ENCODE measurements around the gene FHAD1. TPM values are rescaled to one million over a fixed set of nuclear protein-coding genes. Genes with fewer than 3 reads are reported as not detected.

Gene FHAD1
- total and polyA plus RNA-seq, 2 donors (not counting 3 experiments of a cell fraction or from before 2014, with no cell fraction given): 0.04 to 0.69 TPM

DNA sequence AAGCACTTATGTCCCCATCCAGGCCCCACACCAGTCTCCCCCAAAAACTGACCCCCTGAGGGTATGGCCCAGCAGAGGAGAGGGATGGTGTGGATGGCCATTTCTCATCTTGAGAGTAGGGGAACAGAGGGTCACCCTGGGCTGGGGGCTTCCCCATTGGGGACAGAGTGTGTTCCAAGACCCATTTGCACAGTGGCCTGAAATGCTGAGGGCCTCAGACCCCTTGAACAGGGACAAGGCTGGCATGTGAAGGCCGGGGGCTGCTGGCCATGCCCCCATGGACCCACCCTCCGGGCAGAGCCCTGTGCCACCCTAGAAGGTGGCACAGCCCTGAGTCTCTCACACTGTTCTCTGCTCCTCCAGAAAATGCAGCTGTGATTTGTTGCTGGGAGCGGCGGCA, 199.2 kb downstream of the FHAD1 start:
- no peaks in the 10 kb centered on the region for H3K9me3 ChIP-seq (replicated peaks; ENCODE audit: control insufficient read depth, insufficient read depth, low read length)
- FAIRE-seq (no peak), DNase-seq (ENCODE audit: low read depth, low spot score) (no peak)
- H3K27me3 ChIP-seq (ENCODE audit: control insufficient read depth in 2 of 2, insufficient read depth in 2 of 2, low read length in 2 of 2): peaks cover 0 to 2% of the 10 kb centered on the region in 2 experiments
- no peaks in the 10 kb centered on the region for H3K9me1 ChIP-seq (replicated peaks; ENCODE audit: control insufficient read depth, extremely low read depth, insufficient read depth, low read length)
- H3K27ac ChIP-seq (ENCODE audit: insufficient read depth, low read depth, low read length): no peak overlapping the region
- CTCF ChIA-PET: no interaction called here
- BruUV-seq (replicated peaks): no TSS peak
- H3K4me2 ChIP-seq (ENCODE audit: insufficient read depth, low read length): no peak overlapping the region
- no peaks in the 10 kb centered on the region for H3K79me2 ChIP-seq (ENCODE audit: control insufficient read depth, insufficient read depth, low read length)
- POLR2A ChIA-PET: no interaction called here
- no peak overlapping the region for H3K9ac ChIP-seq (replicated peaks; ENCODE audit: extremely low read depth, insufficient read depth, low read length)
- intact Hi-C loops (cut with micrococcal nuclease): no loop called here
- no peaks in the 10 kb centered on the region for H3K36me3 ChIP-seq (ENCODE audit: control insufficient read depth in 2 of 2, extremely low read depth in 1 of 2, insufficient read depth in 2 of 2, low read length in 2 of 2)
- H3K4me1 ChIP-seq (ENCODE audit: control insufficient read depth, extremely low read depth, insufficient read depth, low read length): no peaks in the 10 kb centered on the region
- no peak for TF ChIP-seq JUN (IDR thresholded peaks at IDR 0.05; ENCODE audit: borderline replicate concordance, insufficient read depth, insufficient read length, low read depth)
- TF ChIP-seq MAX (IDR thresholded peaks at IDR 0.05; ENCODE audit: insufficient read depth, insufficient read length): no peak
- no peak for TF ChIP-seq POLR2A (IDR thresholded peaks at IDR 0.05; ENCODE audit: low read depth, low read length)
- TF ChIP-seq POLR2AphosphoS5 (IDR thresholded peaks at IDR 0.05; ENCODE audit: insufficient read depth, low read depth, low read length): no peak
- TF ChIP-seq EZH2 (IDR thresholded peaks at IDR 0.05; ENCODE audit: borderline replicate concordance, low read depth, low read length, severe bottlenecking): no peak
- no peak overlapping the region for H3K4me3 ChIP-seq (replicated peaks in 1 of 3; ENCODE audit: insufficient read depth in 1 of 3, low read depth in 1 of 3, low read length in 3 of 3)
- H4K20me1 ChIP-seq (replicated peaks; ENCODE audit: control insufficient read depth, extremely low read depth, insufficient read depth, low read length): no peaks in the 10 kb centered on the region
- dilution Hi-C loops (cut with MboI; ENCODE audit: extremely low pct_ligation_motif_present, low sequenced_read_pairs): no loop called here
- H2AFZ ChIP-seq (ENCODE audit: low read depth, low read length): no peak overlapping the region

Other genes with a start within 250 kb of the FHAD1 start
- 10.5 and 13.7 TPM in 2 replicates for gene TMEM51, start 93.5 kb upstream of the FHAD1 start, total RNA-seq
- gene TMEM51, start 93.5 kb upstream of the FHAD1 start, polyA plus RNA-seq: 11.5 and 13.9 TPM in 2 replicates
- 65.5 and 73.5 TPM in 2 replicates for gene EFHD2, start 162.7 kb downstream of the FHAD1 start, total RNA-seq
- gene EFHD2, start 162.7 kb downstream of the FHAD1 start, polyA plus RNA-seq: 50.2 TPM in 2 replicates
- gene CTRC, start 191.2 kb downstream of the FHAD1 start, total RNA-seq: not detected in 2 replicates
- 0.29 and 0.48 TPM in 2 replicates for gene CTRC, start 191.2 kb downstream of the FHAD1 start, polyA plus RNA-seq
- gene CELA2A, start 209.5 kb downstream of the FHAD1 start, total RNA-seq: not detected in 2 replicates
- not detected in 2 replicates for gene CELA2A, start 209.5 kb downstream of the FHAD1 start, polyA plus RNA-seq
- not detected in 2 replicates for gene CELA2B, start 228.9 kb downstream of the FHAD1 start, total RNA-seq
- gene CELA2B, start 228.9 kb downstream of the FHAD1 start, polyA plus RNA-seq: not detected in 2 replicates

Measured in endothelial cell of umbilical vein (primary cell).